SK-N-SH (cell line): ENCODE results near the gene PRICKLE2. TPM values are rescaled to one million over a fixed set of nuclear protein-coding genes. Genes with fewer than 3 reads are reported as not detected.
A peak's percentile ranks its signal among the peaks of the same experiment; 100 is the strongest.

Experiments used
- CTCF ChIA-PET: fragments of 300-600, 350-600 bp; formaldehyde crosslinking; extraction: SDS; loops from one replicate; lab custom pipeline; 2021; lab: Yijun Ruan, JAX
- POLR2A ChIA-PET: fragments of 350-600 bp; sonication (Branson Sonifier 250); formaldehyde crosslinking; extraction: SDS; loops from one replicate; lab custom pipeline; 2020; ENCODE audit warnings: antibody characterized with exemption, inconsistent platforms; lab: Yijun Ruan, JAX
- DNase-seq: peaks from one replicate; pipeline ENCODE4 v3.0.0; 2012
- H2AFZ ChIP-seq: fragments of 200-600 bp; sonication (generic); 2 replicates; pipeline ENCODE4 v1.8.1; 2016; ENCODE audit warnings: antibody characterized with exemption, mild to moderate bottlenecking, low read depth
- H3F3A ChIP-seq: fragments of 200-600 bp; sonication (generic); replicated peaks from 2 replicates; pipeline ENCODE3; 2016; ENCODE audit warnings: antibody characterized with exemption, mild to moderate bottlenecking; ENCODE audit not compliant: insufficient read depth
- H3K27ac ChIP-seq, 2 experiments: fragments of 200-500 bp in 1 of 2; fragments of 200-600 bp in 1 of 2; sonication (Bioruptor generic) in 1 of 2; sonication (generic), shearing (Covaris generic) in 1 of 2; 2 replicates each; pipeline versions ENCODE4 v1.5.1 to v1.6.1; 2014 to 2016; ENCODE audit warnings: low read depth in 2 of 2, inconsistent platforms in 1 of 2, low read length in 1 of 2, mild to moderate bottlenecking in 1 of 2, mixed read lengths in 1 of 2
- H3K27me3 ChIP-seq: fragments of 200-600 bp; sonication (generic), shearing (Covaris generic); 2 replicates; pipeline ENCODE4 v1.6.1; 2016; ENCODE audit warnings: mixed run types; ENCODE audit not compliant: insufficient read depth
- H3K36me3 ChIP-seq, 2 experiments: fragments of 200-500 bp in 1 of 2; fragments of 200-600 bp in 1 of 2; sonication (Bioruptor generic) in 1 of 2; sonication (generic) in 1 of 2; replicated peaks in 1 of 2; 2 replicates each; pipeline versions ENCODE3 to v1.5.1; 2014 to 2016; ENCODE audit warnings: low read length in 1 of 2, mild to moderate bottlenecking in 1 of 2; ENCODE audit not compliant: insufficient read depth in 2 of 2, control insufficient read depth in 1 of 2
- H3K4me1 ChIP-seq, 2 experiments: fragments of 200-500 bp in 1 of 2; fragments of 200-600 bp in 1 of 2; sonication (Bioruptor generic) in 1 of 2; sonication (generic), shearing (Covaris generic) in 1 of 2; 2 replicates each; pipeline versions ENCODE4 v1.5.1 to v1.6.1; 2014 to 2016; ENCODE audit warnings: low read depth in 1 of 2, low read length in 1 of 2, mixed run types in 1 of 2; ENCODE audit not compliant: insufficient read depth in 2 of 2, control insufficient read depth in 1 of 2
- H3K4me2 ChIP-seq: fragments of 200-600 bp; sonication (generic), shearing (Covaris generic); 2 replicates; pipeline ENCODE4 v1.6.1; 2017; ENCODE audit warnings: mixed run types
- H3K4me3 ChIP-seq, 2 experiments: fragments of 200-500 bp in 1 of 2; fragments of 200-600 bp in 1 of 2; sonication (Bioruptor generic) in 1 of 2; sonication (generic), shearing (Covaris generic) in 1 of 2; 2 replicates each; pipeline versions ENCODE4 v1.5.1 to v1.8.1; 2014 to 2016; ENCODE audit warnings: low read depth in 2 of 2, inconsistent platforms in 1 of 2, low read length in 1 of 2, mild to moderate bottlenecking in 1 of 2, mixed read lengths in 1 of 2, moderate library complexity in 1 of 2
- H3K79me2 ChIP-seq: fragments of 200-600 bp; sonication (generic); 2 replicates; pipeline ENCODE4 v1.8.1; 2017; ENCODE audit warnings: mild to moderate bottlenecking; ENCODE audit not compliant: insufficient read depth
- H3K9ac ChIP-seq: fragments of 200-600 bp; sonication (generic); 2 replicates; pipeline ENCODE4 v1.6.1; 2017; ENCODE audit warnings: mixed run types
- H3K9me2 ChIP-seq: fragments of 200-600 bp; sonication (generic); 2 replicates; pipeline ENCODE4 v1.6.1; 2017; ENCODE audit warnings: mixed run types
- H3K9me3 ChIP-seq: fragments of 200-600 bp; sonication (generic); 2 replicates; pipeline ENCODE4 v1.6.1; 2017; ENCODE audit warnings: mixed run types, mild to moderate bottlenecking, moderate library complexity
- H4K20me1 ChIP-seq: fragments of 200-600 bp; sonication (generic); 2 replicates; pipeline ENCODE4 v1.6.1; 2017; ENCODE audit warnings: mild to moderate bottlenecking, mixed run types; ENCODE audit not compliant: insufficient read depth
- CHD2 ChIP-seq: fragments of 150-350 bp; IDR thresholded peaks from 2 replicates; pipeline ENCODE4 v1.6.1; 2018; ENCODE audit warnings: low read length; ENCODE audit not compliant: partially characterized antibody
- CTCF ChIP-seq: fragments of 200-600 bp; sonication (generic); IDR thresholded peaks from 2 replicates; pipeline ENCODE4 v1.6.1; 2017; ENCODE audit warnings: antibody characterized with exemption, mild to moderate bottlenecking, moderate library complexity
- EZH2phosphoT487 ChIP-seq: fragments of 200-600 bp; sonication (generic); IDR thresholded peaks from 2 replicates; pipeline ENCODE4 v1.6.1; 2017; ENCODE audit warnings: low read depth, mixed run types, mild to moderate bottlenecking, antibody characterized with exemption, moderate library complexity, borderline replicate concordance
- FOXJ3 ChIP-seq: sonication (generic); formaldehyde crosslinking; IDR thresholded peaks from 2 replicates; pipeline ENCODE4 v1.5.1; 2020; ENCODE audit warnings: mild to moderate bottlenecking, missing genetic modification reagents
- FOXM1 ChIP-seq: IDR thresholded peaks from 2 replicates; pipeline ENCODE4 v1.4.0; 2012; ENCODE audit warnings: low read depth, mild to moderate bottlenecking
- GABPA ChIP-seq: IDR thresholded peaks from 2 replicates; pipeline ENCODE4 v1.4.0; 2012; ENCODE audit warnings: low read depth, mild to moderate bottlenecking
- IRF3 ChIP-seq: fragments of 150-350 bp; IDR thresholded peaks from 2 replicates; pipeline ENCODE4 v1.6.1; 2016; ENCODE audit warnings: mild to moderate bottlenecking, low read depth, low read length
- MXI1 ChIP-seq: IDR thresholded peaks from 2 replicates; pipeline ENCODE4 v1.6.1; 2012; ENCODE audit warnings: mild to moderate bottlenecking, low read depth, low read length, improper control_type of control experiment
- NFIC ChIP-seq: IDR thresholded peaks from 2 replicates; pipeline ENCODE4 v1.4.0; 2012; ENCODE audit warnings: borderline replicate concordance
- NRF1 ChIP-seq: IDR thresholded peaks from 2 replicates; pipeline ENCODE4 v1.6.1; 2012; ENCODE audit warnings: low read depth, mild to moderate bottlenecking, low read length
- RAD21 ChIP-seq: IDR thresholded peaks from 2 replicates; pipeline ENCODE4 v1.6.1; 2012; ENCODE audit warnings: mild to moderate bottlenecking, low read length
- RFX5 ChIP-seq: IDR thresholded peaks from 2 replicates; pipeline ENCODE4 v1.6.1; 2012; ENCODE audit warnings: mild to moderate bottlenecking, improper control_type of control experiment, low read length
- RXRA ChIP-seq: IDR thresholded peaks from 2 replicates; pipeline ENCODE4 v1.4.0; 2012; ENCODE audit warnings: low read depth, mild to moderate bottlenecking, borderline replicate concordance
- SIN3A ChIP-seq: IDR thresholded peaks from 2 replicates; pipeline ENCODE4 v1.6.1; 2012; ENCODE audit warnings: low read depth, mild to moderate bottlenecking, low read length, moderate library complexity, borderline replicate concordance
- TAF1 ChIP-seq: IDR thresholded peaks from 2 replicates; pipeline ENCODE4 v1.6.1; 2012; ENCODE audit warnings: low read depth, mild to moderate bottlenecking, low read length, moderate library complexity, borderline replicate concordance
- TCF12 ChIP-seq: IDR thresholded peaks from 2 replicates; pipeline ENCODE4 v1.4.0; 2012
- USF1 ChIP-seq: IDR thresholded peaks from 2 replicates; pipeline ENCODE4 v1.4.0; 2012; ENCODE audit warnings: low read depth, borderline replicate concordance
- USF2 ChIP-seq: fragments of 150-350 bp; IDR thresholded peaks from 2 replicates; pipeline ENCODE4 v1.6.1; 2017; ENCODE audit warnings: antibody characterized with exemption, low read length, low read depth, borderline replicate concordance
- ZBTB33 ChIP-seq: IDR thresholded peaks from 2 replicates; pipeline ENCODE4 v1.4.0; 2012; ENCODE audit warnings: low read depth, borderline replicate concordance
- polyA plus RNA-seq, 3 experiments: library from polyadenylated mRNA; depleted of rRNA; stranded (reverse); fragments of >200 nt; gene quantifications; 2 replicates each; pipeline ENCODE4 v1.2.3, GENCODE V29; 2012

PRICKLE2 gene
- polyA plus RNA-seq, 1 of the 3 experiments (the other 2 are of a cell fraction) = 0.67 TPM

- TF ChIP-seq RXRA (no peak), USF1 (no peak), NRF1 (no peak), CTCF (no peak), TAF1 (no peak), FOXJ3 (CRISPR knock-in tag) (peak; percentile 87), NFIC (no peak)
Observed at GRCh38 chr3:64053581-64053980, 171.7 kb downstream of the PRICKLE2 start (continued).

GRCh38 chr3:64053117-64053516, 172.1 kb downstream of the PRICKLE2 start:
- no peaks in the 10 kb centered on the region for H3K27me3 ChIP-seq
- CTCF ChIA-PET = interaction anchor here (0.6 to 2.1 kb wide), 8 partner anchors 10 to 432 kb away, joined by 3 to 6 read pairs (median 4); partner anchors contain the start of gene PSMD6
- no peaks in the 10 kb centered on the region for H3K36me3 ChIP-seq
- TF ChIP-seq FOXM1 (no peak), SIN3A (no peak), GABPA (no peak), EZH2phosphoT487 (no peak), CHD2 (no peak), ZBTB33 (no peak), TCF12 (no peak), RXRA (no peak), CTCF (no peak), RAD21 (no peak), RFX5 (no peak), MXI1 (no peak), IRF3 (no peak), USF2 (no peak), NFIC (no peak)
- TF ChIP-seq, all 33 proteins: peak for 0
- H2AFZ ChIP-seq = no peak overlapping the region
- DNase-seq = no peak
- no peak overlapping the region for H3K4me3 ChIP-seq
- H3K4me1 ChIP-seq = peaks cover 0 to 12% of the 10 kb centered on the region in 2 experiments; a peak in 2 of 4 replicates
- H3K79me2 ChIP-seq = no peaks in the 10 kb centered on the region
- H4K20me1 ChIP-seq = no peaks in the 10 kb centered on the region
- H3K9me3 ChIP-seq = no peaks in the 10 kb centered on the region
- POLR2A ChIA-PET = interaction anchor here (1.1 kb wide), 1 partner anchor 15 kb away, joined by 3 read pairs; no protein-coding TSS in a partner anchor
- no peak overlapping the region for H3K9ac ChIP-seq
- no peaks in the 10 kb centered on the region for H3K9me2 ChIP-seq
- no peak overlapping the region for H3K27ac ChIP-seq
- no peak overlapping the region for H3K4me2 ChIP-seq
- H3F3A ChIP-seq = no peaks in the 10 kb centered on the region
